AML-193 (cell line): Measurements from ENCODE around the gene ZNF774.
A peak's percentile ranks its signal among the peaks of the same experiment; 100 is the strongest.

Experiments used
- DNase-seq, 2 experiments: peaks; one replicate each; lab custom pipeline; 2025; lab: John Stamatoyannopoulos, UW

The ZNF774 gene

DNA sequence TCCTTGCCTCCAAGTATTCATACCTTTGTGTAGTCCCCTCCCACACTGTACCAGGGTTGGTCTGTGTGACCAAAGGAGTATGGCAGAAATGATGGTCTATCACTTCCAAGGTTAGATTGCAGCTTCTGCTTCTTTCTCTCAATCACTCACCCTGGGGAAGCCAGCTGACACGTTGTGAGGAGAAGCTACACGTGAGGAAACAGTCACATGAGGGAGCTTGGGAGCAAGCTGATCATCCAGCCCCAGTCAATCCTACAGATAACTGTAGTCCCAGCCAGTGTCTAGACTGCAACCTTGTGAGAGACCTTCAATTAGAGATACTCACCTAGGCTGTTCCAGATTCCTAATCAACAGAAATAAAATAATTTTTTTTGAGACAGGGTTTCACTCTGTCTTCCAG is 6.2 kb upstream of the ZNF774 start:
- no peak for DNase-seq

DNA sequence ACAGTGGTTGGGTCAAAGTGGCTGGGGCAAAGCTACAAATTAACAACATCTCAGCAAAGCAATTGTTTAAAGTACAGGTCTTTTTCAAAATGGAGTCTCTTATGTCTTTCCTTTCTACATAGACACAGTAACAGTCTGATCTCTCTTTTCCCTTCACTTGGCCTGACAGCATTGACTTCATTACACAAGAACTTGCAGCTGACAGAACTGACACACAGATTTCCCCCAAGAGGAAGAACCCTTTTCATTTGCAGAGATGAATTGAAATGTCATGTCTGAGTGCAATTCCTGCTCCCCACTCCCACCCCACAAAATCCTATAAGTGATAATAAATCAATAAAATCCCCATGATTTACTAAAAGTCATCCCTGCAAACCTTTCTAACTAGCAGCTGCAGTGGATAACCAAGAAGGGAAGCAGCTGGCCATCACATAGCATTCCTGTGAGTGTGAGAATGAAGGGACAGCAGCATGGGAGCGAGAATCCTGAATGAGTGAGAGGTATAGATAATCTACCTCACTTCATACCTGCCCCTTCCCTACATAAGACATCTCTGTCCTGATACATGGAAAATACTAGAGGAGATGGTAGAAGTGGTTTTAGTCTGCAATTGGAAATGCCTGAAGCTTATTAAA is 4.5 kb upstream of the ZNF774 start:
- peak in 1 of 2 experiments; percentile 16 for DNase-seq

DNA sequence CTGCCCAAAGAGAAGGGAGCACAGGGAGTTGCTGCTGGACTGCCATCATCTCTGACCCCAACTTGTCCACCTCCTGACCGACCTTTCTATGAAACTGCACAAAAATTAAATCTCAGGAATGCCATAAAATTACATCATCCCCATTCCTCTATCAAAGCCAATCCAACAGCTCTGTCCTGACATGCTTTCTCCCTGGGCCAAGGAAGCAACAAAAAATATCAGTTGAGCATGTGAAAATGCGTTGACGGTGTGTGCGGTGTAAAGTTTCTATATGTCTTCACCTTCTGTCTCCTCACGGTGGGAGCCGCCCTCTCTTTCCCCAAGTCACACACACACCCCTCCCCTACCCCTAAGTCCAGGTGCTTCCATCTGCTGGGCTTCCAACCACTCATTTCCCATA is 3.6 kb upstream of the ZNF774 start:
- DNase-seq = no peak

DNA sequence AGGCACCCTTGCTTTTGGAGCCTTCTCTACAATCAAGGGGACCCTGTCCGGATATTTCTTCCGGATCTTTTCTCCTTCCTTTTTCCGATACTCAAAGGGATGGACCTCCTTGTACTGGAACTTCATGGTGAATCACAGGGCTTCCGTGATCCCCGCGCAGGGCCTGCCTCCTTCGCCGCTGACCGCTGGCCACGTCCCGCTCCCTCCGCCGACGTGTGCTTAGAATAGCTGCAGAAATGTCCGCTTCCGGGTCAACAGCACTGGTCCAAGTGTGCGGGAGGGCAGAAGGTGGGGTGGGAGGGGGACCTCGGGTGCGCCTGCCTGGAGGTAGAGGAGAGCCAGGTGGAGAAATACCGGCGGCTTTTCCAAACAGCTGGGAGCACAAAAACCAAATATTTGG is 3.0 kb upstream of the ZNF774 start:
- no peak for DNase-seq

DNA sequence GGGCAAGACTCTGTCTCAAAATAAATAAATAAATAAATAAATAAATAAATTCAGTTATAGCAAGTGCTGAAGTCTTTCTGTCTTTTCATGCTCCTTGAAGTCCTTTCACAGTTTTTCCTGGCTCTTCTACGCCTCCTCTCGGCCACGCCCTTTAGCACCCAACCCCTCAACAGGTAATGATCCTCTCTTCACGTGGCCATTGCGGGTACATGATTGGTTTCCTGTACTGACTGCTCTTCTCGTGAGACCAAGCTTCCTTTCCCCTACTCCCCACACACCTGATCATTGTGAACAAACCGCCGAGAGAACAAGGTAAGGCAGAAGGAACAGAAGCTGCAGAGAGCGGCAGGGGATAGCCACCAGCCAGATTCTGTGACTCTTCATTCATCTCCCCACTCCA is 2.3 kb upstream of the ZNF774 start:
- DNase-seq = no peak

DNA sequence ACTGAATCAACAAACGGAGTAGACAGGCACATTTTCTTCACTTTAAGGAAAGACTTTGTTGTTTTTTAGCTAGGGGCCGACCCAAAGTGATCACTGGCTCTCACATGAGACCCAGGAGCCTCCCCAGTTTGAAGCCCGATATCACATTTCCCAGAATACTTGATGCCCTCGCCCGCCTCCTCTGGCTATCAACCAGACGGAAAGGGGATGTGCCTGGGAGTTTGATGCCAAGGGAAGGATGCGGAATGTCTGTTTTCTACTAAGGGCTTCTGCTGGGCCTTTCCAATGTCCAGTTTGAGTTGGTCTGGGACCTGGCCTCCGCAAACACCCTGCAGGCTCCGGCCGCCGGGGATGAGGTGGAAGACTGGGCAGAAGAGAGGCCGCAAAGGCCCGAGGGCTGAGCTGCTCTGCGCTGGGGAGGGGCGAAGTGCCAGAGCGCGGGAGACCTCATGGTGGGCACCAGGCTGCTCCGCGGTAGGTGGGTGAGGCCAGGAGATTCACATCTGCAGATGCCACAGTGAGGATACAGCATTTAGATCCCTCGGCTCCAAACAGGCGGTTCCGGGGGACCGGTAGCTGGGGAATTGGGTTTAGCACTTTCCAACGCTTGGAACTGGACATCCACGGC is 491 bp upstream of the ZNF774 start:
- DNase-seq = no peak

DNA sequence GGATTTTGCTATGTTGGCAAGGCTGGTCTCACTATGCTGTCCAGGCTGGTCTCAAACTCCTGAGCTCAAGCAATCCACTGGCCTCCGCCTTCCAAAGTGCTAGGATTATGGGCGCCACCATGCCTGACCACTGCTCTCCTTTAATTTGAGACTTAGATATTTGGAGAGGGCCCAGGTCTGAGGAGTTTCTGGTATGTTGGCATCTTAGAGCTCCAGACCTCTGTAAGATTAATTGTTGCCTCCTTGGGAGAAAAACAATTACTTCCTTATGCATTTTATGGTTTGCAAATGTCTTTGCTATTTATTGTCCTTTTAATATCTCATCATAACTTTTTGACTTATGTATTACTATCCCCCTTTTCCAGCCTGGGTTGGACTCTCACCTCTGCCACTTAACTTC is 2.9 kb downstream of the ZNF774 start:
- no peak for DNase-seq

DNA sequence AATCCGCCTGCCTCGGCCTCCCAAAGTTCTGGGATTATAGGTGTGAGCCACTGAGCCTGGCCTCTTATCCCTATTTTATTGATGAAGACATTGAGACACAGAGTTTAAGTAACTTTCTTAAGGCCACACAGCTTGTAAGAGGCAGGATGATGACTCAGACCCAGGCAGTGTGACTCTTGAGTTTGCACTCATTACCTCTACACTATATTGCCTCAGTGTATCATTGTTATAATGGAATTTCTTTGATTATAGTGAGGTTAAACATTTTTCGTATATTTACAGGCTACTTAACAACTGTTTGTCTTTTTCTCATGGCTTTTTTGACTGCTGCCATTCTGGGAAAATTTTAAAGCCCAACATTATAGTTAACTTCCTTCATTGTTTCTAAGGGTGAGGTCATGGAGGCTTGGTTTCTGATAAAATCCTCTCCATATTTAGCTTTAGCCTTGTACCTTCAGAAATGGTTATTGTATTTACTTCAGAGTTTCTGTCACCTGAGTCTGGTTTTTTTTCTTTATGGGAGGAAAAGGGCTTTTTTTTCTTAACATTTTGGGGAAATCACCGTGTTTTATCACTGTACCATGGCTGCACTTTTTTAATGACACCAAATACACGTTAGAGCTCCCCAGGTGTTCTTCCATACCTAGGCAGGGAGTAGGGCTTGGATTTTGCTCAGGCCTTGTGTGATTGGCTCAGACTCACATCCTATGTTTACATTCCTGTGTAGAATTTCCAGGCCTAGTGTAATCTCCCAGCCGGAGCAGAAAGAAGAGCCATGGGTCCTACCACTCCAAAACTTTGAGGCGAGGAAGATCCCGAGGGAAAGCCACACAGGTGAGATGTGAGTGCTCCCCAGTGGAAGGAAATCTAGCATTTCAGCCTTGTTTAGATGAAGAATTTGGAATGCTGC is 6.3 kb downstream of the ZNF774 start:
- no peak for DNase-seq

DNA sequence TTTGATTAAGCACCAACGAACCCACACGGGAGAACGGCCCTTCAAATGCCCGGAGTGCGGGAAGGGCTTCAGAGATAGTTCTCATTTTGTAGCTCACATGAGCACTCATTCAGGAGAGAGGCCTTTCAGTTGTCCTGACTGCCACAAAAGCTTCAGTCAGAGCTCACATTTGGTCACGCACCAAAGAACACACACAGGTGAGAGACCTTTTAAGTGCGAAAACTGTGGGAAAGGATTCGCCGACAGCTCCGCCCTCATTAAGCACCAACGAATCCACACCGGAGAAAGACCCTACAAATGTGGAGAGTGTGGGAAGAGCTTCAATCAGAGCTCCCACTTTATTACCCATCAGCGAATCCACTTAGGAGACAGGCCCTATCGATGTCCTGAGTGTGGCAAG is 8.7 kb downstream of the ZNF774 start:
- no peak for DNase-seq

DNA sequence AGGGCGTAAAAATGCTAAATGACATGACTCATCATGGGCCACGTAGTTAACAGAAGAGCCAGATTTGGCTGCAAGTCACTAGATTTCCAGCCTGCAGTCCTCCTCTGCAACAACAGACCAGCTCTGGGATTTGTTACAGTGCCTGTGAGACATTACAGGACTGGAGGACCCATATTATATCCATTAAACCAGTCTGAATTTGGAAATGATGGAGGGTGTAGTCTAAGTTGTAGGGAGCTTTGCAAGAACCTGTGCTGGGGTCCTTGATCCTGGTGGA is 10.8 kb downstream of the ZNF774 start:
- no peak for DNase-seq

DNA sequence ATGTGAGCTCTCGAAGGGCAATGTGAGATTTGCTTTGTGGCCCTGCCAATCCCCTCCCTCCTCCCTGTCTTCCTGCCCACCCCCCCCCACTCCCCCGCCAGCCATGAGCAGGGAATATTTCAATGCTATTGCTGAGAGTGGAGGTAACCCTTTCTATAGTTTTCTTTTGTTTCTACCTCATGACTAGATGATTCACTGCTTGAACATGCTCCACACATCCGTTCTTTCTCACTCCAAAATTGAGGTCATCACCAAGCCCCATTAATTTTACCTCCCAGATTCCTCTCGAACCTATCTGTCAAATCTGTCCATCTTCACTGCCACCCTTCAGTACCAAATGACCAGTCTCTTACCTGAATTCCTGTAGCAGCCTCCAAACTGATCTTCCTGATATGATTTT is 12.2 kb downstream of the ZNF774 start:
- DNase-seq = no peak

DNA sequence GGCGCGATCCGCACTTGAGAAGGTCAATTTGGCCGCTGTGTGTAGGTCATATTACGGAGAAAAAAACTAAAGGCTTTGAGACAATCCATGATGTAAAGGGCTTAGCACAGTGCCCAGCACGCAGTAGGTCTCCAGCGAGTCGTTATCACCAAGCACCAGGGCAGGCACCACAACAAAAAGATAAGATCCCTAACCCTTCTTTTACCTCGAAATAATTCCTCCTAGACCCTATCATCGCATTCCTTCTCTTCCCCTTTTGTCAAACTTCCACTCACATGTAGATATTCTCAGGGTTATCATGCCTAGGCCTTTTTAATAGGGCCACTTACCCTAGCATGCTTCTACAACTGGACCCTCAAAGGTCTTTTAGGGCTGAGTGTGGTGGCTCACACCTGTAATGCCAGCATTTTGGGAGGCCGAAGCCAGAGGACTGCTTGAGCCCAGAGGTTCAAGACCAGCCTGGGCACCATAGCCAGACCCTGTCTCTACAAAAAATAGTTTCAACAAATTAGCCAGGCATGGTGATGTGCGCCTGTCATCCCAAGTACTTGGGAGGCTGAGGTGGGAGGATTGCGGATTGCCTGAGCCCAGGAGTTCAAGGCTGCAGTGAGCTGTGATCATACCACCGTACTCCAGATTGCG is 13.5 kb downstream of the ZNF774 start:
- DNase-seq = no peak

DNA sequence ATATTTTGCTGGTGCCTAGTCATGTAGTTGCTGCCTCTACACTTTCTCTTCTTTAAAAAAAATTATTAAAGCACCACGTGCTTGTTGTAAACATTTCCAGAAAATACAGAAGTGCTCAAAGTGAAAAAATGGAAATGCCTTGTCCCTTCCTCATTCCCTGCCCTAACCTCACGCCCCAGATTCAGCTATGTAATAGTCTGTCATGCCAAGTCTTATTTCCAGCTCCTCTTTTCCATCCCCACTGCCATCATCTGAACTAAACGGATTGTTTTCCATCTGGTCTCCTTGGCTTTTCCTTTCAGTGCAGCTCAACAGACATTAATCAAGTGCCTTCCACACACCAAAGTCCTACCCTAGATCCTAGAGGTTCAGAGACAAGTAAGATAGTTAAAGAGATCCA is 15.5 kb downstream of the ZNF774 start:
- peak in 1 of 2 experiments; percentile 12 for DNase-seq

DNA sequence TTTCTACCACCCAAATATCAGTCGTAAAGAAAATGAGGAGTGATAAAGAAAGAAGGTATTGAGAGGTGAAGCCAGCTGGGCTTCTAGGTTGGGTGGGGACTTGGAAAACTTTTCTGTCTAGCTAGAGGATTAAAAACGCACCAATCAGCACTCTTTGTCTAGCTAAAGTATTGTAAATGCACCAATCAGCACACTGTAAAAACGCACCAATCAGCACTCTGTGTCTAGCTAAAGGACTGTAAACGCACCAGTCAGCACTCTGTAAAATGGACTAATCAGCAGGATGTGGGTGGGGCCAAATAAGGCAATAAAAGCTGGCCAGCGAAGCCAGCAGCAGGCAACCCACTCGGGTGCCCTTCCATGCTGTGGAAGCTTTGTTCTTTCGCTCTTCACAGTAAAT is 23.0 kb downstream of the ZNF774 start:
- DNase-seq = no peak

DNA sequence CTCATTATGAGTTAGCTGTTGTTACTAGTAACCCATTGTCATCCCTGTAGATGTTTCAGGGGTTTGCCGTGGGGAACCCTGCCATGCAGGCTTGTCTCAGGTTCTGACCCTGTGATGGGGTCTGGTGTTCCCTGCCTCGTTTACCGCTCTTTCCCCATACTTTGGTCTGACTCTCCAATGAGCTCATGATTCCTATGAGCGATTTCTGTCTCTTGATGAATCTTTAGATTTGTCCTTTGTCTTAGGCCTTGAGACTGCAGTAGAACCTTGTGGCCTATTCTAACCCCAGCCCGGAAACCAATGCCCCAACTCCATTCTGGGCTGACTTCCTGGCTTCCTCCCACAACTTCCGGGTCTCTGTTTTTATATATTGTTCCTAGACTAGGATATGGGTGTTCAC is 24.7 kb downstream of the ZNF774 start:
- peak; percentile 66 to 68 for DNase-seq

DNA sequence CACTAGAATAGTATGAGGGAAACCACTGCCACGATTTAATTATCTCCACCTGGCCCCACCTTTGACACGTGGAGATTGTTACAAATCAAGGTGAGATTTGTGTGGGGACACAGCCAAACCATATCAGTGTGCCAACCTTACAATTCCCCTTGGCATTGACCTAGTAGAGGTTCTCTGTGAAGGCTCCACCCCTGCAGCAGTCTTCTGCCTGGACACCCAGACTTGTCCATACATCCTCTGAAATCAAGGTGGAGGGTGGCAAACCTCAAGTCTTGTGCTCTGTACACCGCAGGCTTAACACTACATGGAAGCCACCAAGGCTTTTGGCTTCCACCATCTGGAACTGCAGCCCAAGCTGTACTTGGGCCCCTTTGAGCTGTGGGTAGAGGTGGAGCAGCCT is 27.2 kb downstream of the ZNF774 start:
- no peak for DNase-seq

DNA sequence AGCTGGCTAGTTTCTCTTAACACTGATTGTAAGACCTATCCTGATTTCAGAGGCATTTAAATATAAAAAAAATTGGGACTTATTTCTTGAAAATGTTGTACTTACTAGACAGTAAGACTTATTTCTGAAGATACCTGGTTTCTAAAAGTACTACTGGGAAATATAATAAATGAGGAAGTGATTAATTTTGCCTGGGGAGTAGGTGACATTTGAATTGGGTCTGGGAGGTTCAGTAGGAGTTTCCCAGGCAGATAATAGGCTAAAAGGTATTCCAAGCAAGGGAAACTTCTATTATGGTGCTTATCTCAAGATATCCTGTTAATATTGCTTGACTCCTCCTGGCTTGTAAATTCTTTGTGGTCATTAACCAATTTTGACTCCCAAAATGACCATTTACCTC is 29.4 kb downstream of the ZNF774 start:
- no peak for DNase-seq

DNA sequence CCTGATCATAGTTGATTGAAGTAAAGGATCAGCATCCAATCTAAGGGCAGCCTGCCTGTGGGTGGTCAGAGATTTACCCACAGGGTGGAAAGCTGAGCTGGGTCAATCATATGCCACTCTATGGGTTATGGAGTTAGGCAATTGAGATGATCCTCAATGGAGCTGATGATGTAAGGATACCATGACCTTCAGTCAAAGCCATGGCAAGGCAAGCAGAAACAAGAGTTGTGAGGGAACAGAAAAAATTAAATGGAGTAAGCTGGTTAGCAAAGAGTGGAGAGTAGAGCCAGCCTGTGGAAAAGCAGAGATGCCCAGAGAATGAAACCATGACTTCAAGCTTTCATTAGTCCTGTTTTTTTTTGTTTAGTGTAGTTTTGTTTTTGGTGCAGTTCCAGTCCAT is 30.2 kb downstream of the ZNF774 start:
- no peak for DNase-seq

DNA sequence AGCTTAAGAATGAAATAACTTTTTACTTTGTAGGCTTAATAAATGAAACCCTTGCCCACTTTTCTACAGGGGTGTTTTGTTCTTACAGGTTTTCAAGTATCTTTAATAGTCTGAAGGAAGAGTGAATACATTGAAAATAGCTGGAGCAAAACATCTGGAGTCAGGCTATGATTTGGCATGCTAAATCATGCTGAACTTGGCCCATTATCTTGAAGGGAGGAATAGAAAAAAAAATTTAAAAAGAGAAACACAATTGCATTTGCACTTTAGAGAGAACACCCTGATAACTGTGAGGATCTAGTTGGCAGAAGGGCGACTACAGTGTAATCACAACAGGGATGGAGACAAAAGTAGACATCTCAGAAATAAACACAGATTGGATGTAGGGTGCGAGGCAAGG is 34.1 kb downstream of the ZNF774 start:
- no peak for DNase-seq

DNA sequence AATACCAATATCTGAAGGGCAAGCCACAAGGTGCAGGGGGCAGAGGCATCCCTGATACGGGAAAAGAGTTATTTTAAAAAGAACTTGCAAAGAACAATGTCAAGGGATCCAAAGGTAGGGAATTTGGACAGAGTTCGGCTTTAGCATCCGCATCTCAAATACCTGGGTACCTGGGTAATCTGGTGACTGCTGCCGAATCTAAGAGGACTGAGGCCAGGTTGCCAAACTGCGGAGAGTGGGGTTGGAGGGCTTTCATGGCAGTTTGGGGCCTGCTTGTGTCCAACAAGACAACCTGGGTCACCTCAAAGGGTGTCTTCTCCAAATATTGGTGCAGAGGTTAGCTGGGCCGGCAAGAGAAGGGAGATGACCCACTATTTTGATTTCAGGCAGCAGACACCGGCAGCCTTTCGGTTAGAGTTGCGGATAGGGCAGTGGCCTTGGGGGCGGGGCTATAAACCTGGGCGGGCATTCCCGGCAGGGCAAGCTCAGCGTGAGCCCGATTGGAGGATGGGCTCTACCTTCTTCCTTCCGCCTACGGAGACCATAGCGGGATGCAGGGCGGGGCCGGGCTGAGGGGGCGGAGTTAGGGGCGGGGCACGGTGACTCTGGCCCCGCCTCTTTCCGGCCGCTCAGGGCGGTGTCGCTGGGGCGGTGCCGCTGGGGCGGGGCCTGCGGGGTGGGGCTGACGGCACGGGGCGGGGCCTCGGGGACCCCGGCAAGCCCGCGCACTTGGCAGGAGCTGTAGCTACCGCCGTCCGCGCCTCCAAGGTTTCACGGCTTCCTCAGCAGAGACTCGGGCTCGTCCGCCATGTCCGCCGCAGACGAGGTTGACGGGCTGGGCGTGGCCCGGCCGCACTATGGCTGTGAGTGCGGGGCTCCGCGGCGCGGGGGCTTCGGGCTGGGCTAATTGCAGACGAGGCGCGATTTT is 35.7 kb downstream of the ZNF774 start, which contains the start of gene IQGAP1:
Gene IQGAP1 (plus strand): TSS at position 709 of the 928 bp plus-strand sequence. CDS start 100 bp downstream, at position 809.
- peak; percentile 94 for DNase-seq
